ENCODE data around the gene CD320.
"Not testable (repeated sequence)": the region's sequence is repeated elsewhere in the genome, so short reads cannot be mapped to it uniquely, and the experiment has no call there.

The CD320 gene

DNA sequence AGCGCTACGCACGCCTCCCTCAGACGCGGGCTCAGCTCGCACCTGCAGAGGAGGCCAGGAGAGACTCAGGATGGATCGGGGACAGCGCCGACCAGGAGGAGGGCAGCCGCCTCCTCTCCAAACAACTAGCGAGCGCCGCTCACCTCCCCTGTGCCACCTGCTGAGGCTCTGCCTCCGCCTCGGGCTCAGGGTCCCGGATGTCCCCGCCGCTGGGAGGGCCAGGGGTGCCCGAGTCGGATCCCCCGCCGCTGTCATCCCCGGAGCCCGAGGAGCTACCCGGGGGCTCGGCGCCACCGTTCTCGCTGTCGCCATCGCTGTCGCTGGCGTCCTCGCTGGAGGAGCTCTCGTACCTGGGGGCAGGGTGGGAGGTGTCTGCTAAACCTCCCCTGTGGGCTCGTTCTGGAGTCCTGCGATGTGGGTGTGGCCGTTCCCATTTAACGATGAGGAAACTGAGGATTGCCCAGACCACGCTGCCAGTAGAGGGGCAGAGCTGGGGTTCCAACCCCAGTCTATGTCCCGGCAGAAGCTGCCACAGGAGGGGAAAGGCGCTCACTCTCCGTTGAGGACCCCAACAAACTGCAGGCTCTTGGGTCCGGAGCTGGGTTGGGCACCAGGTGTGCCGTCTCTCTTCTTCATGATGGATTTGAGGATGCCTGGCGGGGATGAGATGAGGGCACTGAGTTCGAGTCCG lies 25.8 kb upstream of the CD320 start:
- FAIRE-seq (no peak), DNase-seq (ENCODE audit: insufficient read length, low spot score) (no peak)

DNA sequence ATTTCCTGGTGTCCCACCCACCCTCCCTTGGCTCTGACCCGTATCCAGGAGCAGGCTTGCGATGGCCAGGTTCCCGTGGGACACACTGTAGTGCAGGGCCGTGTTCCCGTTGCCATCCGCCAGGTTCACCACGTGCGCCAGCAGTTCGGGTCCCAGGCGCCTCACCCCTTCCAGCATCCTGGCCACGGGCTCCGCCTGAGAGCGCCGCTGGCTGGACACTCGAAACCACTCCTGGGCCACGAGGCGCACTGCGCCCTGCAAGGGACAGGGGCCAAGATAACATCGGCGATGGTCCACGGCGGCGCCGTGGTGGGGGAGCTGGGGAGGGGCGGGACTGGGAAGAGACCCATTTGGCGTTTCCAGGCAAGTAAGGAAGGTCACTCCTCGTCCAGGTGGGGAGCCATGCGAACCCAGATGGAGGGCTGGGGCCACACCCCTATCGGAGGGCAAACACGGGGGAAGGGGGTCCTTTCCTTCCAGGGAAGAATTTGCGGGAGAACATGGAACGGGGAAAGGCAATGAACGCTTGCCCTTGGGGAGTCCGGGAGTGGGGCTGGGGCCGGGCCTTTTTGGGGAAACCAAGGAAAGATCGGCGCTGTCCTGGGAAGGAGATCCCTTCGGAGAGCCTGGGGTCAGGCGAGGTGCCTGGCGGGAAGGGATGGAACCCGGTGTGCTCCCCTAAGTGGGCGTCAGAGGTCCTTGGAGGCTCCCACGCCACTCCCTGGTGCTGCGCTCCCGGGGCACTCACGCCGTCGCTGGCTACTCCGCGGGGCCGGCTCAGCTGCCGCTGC lies 25.0 kb upstream of the CD320 start:
- no peak for FAIRE-seq
- DNase-seq (ENCODE audit: insufficient read length, low spot score) = no peak

- FAIRE-seq (no peak), DNase-seq (ENCODE audit: insufficient read length, low spot score) (no peak)
Measured at GRCh38 chr19:8331263-8331845, 23.2 kb upstream of the CD320 start.

GRCh38 chr19:8329996-8330395 lies 21.8 kb upstream of the CD320 start:
- FAIRE-seq = no peak
- DNase-seq (ENCODE audit: insufficient read length, low spot score) = no peak

DNA sequence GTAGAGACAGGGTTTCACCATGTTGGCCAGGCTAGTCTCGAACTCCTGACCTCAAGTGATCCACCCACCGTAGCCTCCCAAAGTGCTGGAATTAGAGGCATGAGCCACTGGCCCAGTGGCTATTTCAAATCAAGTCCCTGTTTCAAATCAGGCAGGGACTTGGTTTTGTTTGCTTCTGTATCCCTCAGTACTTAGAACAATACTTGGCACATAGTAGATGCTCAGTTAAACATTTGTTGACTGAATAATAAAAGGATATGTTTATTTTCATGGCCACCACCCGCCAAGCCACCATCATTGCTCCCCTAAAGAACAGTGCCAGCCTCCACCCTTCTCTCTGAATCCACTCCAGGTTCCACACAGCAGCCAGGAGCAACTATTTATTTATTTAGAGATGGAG lies 17.3 kb upstream of the CD320 start:
- no peak for DNase-seq (ENCODE audit: insufficient read length, low spot score)
- no peak for FAIRE-seq

DNA sequence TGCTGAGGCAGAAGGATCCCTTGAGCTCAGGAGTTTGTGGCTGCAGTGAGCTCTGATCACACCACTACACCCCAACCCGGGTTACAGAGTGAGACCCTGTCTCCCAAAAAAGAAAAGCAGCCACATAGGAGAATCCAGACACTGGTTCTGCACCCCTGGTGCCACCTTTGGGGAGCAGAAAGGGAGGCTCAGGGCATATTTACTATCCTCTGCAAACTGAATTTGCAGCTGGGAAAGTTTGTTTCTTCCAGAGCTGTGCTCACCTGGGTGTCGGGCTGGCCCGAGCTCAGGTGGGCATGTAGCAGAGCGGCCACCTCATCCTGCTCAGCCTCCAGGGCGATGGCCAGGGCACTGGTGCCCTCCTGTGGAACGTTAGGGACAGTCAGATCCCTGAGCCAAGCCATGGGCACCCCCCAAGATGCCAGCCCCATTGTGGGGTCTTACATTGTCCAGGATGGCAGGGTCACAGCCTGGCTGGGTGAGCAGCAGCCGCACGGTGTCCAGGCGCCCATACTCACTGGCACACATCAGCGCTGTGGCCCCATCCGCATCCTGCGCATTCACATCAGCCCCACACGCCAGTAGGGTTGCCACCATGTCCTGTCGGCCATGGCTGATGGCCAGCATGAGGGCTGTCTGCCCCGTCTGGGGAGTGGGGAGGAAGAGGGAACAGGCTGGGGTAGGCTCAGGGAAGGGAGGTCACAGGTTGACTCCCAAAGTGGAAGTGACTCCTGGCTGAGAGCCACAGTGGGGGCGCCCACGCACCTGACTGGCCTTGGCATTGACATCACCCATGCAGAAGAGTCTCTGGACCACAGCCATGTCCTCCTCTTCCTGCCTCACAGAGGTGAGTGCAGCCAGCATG lies 16.3 kb upstream of the CD320 start:
- no peak for FAIRE-seq
- DNase-seq (ENCODE audit: insufficient read length, low spot score) = no peak

- DNase-seq (ENCODE audit: insufficient read length, low spot score) = no peak
- no peak for FAIRE-seq
Measured at GRCh38 chr19:8323781-8324185, 15.6 kb upstream of the CD320 start.

DNA sequence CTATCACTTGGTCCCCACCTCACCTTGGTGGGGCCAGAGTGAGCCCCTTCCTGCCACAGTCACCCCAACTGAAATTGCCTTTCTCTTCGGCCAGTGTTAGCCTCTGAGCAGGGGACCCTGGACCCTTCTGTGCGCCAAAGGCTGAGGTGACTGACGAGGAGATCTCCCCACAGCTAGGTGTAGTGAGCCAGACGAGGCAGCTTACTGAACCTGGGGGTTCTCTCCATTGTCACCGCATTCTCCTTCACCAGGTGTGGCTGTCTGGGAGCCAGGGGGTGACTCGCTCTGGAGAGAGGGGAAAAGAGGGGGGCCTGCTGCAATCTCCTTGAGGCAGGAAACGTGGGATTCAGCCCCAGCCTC lies 14.5 kb upstream of the CD320 start:
- FAIRE-seq = no peak
- no peak for DNase-seq (ENCODE audit: insufficient read length, low spot score)

- DNase-seq (ENCODE audit: insufficient read length, low spot score) (no peak), FAIRE-seq (no peak)
Measured at GRCh38 chr19:8321986-8322637, 14.0 kb upstream of the CD320 start.

DNA sequence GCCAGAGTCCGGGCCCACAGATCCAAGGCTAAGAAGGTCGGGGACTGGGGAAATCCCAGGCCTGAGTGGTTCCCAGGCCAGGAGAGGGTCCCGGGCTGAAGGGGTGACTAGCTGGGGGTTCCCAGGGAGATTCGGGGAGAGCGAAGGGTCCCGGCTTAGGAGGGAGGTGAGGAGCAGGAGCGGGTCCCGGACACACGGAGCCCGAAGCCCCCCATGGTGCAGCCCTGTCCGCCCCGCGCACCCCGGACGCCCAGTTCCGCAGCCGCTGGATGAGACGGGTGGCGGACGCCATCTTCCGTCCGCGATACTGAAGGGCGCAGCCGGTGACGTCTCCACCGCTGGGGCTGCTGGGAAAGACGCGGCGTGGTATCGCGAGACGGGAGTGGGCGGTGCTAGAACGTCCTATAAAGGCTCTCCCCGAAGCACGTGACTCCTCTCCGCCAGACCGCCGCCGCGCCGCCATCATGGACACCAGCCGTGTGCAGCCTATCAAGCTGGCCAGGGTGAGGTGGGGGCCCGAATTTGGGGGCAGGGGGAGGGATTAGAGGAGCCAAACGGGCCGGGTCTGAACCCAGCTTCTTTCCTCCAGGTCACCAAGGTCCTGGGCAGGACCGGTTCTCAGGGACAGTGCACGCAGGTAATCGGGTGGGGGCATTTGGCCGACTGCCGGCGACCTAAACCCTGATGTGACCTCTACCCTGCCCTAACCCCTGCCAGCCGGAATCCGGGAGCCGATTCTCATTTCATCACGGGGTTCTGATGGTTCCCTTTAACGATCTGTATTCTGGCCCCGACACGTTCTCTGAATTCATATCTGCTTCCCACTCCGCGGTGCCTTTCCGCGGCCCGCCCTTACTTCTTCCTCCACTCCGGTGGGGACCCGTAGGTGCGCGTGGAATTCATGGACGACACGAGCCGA lies 13.2 kb upstream of the CD320 start, which contains the start of the genes NDUFA7 and RPS28:
NDUFA7 (minus strand) TSS at position 309 of the 919 bp plus-strand sequence; CDS start at position 292, 17 bp downstream.
RPS28 (plus strand) TSS at position 430 of the 919 bp plus-strand sequence; CDS start at position 465, 35 bp downstream.
- FAIRE-seq = peak; percentile 92
- DNase-seq (ENCODE audit: insufficient read length, low spot score) = peak; percentile 90

- DNase-seq (ENCODE audit: insufficient read length, low spot score) (no peak), FAIRE-seq (no peak)
Measured at GRCh38 chr19:8320564-8321066, 12.5 kb upstream of the CD320 start.

DNA sequence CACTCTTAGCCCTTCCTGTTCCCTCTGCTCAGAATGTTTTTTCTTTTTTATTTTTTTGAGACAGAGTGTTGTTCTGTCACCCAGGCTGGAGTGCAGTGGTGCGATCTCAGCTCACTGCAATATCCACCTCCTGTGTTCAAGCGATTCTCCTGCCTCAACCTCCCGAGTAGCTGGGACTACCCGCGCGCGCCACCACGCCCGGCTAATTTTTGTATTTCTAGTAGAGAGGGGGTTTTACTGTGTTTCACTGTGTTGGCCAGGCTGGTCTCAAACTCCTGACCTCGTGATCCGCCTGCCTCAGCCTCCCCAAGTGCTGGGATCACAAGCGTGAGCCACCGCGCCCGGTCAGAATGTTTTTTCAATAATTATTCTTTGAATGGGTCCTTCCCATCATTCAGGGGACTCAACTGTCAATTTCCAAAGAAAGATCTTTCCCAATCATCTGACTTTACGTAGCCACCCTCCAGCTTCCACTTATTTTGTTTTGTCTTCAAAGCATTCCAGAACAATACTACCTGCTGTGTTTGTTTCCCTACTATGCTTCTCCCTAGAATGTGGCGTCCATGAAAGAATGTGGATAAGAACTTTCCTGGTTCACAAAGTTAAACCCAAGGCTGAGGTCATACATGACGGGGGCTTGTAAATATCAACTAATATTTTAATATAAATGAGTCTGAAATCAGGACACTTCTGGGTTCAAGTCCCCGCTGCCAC lies 11.8 kb upstream of the CD320 start:
- no peak for FAIRE-seq
- no peak for DNase-seq (ENCODE audit: insufficient read length, low spot score)

DNA sequence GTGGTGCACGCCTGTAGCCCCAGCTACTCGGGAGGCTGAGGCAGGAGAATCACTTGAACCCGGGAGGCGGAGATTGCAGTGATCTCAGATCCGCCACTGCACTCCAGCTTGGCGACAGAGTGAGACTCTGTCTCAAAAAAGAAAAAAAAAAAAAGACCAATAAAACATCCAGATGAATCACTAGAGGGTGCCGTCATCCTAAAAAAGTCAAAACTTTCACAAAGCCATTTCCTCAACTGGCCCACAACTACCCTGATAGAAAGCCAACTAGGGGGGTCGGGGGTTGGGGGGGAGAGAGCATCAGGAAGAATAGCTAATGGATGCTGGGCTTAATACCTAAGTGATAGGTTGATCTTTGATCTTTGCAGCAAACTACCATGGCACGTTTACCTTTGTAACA lies 10.7 kb upstream of the CD320 start:
- not testable (repeated sequence) for FAIRE-seq; DNase-seq (ENCODE audit: insufficient read length, low spot score)

DNA sequence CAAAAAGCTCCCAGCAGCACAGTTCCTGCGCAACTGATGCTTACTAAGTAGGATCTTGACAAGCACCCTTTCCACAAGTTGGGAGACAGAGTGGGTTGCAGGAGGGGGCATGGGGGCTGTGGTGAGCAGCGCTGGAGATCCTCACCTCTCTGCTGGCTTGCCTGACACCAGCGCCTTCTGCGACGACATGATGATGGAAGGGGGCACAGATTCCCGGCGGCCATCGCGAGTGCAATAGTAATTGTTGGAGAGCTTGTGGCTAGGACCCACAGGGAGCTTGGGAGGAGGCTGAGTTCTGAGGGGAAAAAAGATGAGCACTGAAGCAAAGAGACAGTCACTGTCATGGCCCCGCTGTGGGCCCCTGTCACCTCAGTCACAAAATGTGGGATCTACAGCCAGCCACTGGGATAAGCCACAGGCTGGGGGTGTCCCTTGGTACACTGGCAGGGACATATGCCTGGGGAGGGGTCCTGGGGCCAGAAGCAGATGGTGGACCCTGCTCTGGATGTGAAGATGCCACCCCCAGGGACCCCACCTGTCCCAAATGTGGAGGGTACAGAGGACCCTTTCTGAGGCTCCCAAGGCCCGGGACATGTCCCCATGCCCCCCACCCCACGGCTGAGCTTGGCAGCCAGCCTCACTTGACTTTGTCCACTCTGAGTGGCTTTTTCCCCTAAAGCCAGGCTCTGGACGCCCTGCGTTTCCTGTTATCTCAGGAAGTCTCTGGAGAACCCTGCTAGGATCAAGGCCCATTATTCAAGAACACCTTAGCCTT lies 8.4 kb upstream of the CD320 start:
- no peak for DNase-seq (ENCODE audit: insufficient read length, low spot score)

GRCh38 chr19:8314981-8315640 lies 7.0 kb upstream of the CD320 start:
- FAIRE-seq; DNase-seq (ENCODE audit: insufficient read length, low spot score): not testable (repeated sequence)

More for the DNA sequence above, 8.4 kb upstream of the CD320 start:
- no peak for FAIRE-seq

GRCh38 chr19:8311461-8312260 lies 3.5 kb upstream of the CD320 start:
- no peak for DNase-seq (ENCODE audit: insufficient read length, low spot score)
- FAIRE-seq = no peak
